HG03432 (cell line): ENCODE data around the gene RBM14.
"Not testable (repeated sequence)": the region's sequence is repeated elsewhere in the genome, so short reads cannot be mapped to it uniquely, and the experiment has no call there.

Experiments
- ATAC-seq: cut with Tn5 transposase; IDR thresholded peaks from one replicate; pipeline ENCODE4 v1.9.1; 2021; ENCODE audit warnings: mild to moderate bottlenecking, moderate library complexity; ENCODE audit not compliant: unreplicated experiment

Gene RBM14, protein sequence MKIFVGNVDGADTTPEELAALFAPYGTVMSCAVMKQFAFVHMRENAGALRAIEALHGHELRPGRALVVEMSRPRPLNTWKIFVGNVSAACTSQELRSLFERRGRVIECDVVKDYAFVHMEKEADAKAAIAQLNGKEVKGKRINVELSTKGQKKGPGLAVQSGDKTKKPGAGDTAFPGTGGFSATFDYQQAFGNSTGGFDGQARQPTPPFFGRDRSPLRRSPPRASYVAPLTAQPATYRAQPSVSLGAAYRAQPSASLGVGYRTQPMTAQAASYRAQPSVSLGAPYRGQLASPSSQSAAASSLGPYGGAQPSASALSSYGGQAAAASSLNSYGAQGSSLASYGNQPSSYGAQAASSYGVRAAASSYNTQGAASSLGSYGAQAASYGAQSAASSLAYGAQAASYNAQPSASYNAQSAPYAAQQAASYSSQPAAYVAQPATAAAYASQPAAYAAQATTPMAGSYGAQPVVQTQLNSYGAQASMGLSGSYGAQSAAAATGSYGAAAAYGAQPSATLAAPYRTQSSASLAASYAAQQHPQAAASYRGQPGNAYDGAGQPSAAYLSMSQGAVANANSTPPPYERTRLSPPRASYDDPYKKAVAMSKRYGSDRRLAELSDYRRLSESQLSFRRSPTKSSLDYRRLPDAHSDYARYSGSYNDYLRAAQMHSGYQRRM

DNA sequence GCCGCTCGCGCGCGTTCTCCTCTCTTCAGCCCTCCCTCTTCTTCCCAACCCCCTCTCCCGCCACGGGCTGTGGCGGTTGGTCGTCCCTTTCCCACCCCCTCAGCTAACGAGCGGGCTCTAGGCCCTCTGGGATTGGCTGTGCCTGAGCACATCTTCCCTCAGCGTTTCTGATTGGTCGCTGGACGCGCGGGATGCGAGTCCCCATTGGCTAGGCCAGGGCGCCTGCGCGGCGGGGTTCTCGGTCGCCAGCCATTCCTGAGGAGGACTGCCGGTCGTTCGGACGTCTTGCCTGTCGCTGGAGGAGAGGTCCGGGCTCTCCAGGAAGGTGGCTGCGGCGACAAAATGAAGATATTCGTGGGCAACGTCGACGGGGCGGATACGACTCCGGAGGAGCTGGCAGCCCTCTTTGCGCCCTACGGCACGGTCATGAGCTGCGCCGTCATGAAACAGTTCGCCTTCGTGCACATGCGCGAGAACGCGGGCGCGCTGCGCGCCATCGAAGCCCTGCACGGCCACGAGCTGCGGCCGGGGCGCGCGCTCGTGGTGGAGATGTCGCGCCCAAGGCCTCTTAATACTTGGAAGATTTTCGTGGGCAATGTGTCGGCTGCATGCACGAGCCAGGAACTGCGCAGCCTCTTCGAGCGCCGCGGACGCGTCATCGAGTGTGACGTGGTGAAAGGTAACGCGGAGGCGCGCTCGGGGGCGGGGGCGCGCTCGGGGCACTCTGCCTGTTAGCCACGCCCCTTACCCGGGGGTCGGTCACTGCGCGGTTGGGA is at the start of gene RBM14:
Gene RBM14, plus strand, starts transcription at position 252 of the 776 bp plus-strand sequence. Its CDS starts 91 bp downstream, at position 343.
- ATAC-seq = peak; percentile 90

DNA sequence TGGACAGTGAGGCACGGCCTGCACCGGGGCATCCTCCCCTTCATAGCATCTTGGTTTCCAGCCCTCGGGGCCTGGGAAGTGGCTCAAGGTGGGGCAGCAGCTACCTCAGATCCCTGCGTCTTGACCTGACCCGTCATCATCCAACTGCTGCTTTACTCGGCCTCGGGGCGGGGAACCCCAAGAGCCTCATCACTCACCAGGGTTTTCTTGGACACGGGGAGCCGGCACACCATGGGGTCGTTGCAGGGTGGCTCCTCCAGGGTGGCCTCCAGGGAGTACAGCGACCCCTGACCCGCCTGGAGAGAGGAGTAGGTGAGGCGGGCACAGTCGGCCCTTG is 48.7 kb upstream of the RBM14 start:
- no peak for ATAC-seq

DNA sequence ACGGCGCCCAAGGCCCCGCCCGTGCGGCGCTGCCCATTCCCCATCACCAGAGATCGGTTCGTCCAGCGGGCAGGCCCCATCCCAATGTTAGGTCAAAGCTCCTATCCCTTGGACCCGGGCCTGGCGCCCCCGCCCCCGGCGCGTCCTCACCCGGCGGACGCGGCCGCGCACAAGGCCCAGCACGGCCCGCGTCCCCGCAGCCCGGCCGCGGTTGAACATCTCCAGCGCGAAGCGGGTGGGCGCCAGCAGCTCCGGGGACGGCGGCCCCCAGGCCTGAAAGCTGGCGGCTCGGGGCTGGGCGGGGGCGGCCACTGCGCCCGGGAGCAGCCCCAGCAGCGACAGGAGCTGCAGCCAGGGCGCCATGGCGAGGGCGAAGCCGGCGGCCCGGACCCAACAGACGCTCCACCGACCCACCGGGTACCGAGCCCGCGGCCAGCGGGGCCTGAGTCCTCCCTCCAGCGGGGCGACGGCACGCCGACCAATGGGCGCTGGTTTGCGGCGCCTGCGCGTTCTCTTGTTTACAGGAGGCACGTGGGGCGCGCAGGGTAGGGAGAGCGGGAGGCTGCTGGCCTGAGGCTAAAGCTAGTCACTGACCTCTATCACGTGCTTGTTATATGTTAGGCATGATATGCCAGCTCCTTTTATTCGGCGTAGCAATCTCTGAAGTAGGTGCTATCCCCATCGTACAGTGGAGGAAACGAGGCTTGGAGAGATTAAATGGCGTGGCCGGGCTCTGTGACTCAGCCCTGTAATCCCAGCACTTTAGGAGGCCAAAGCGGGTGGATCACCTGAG is 48.1 kb upstream of the RBM14 start, which contains the start of gene CTSF:
Gene CTSF, minus strand, starts transcription at position 483 of the 793 bp plus-strand sequence. Its CDS starts 120 bp downstream, at position 363.
- ATAC-seq = no peak

DNA sequence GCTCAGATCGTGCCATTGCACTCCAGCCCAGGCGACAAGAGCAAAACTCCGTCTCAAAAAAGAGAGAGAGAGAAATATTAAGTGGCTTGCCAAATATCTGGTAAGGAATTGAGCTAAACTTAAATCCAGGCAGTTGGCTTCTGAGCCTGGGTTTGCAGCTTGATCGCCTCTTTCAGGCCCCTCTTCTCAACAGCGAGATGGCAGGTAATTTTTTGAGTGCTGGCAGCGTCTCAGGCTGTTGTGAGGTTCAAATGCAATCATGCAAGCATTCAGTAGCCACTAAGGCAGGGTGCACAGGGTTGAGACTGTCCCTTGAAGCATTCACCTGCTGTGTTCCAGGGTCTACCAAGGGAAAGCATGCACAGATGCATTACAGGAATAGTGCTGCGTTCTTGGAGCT is 47.4 kb upstream of the RBM14 start:
- ATAC-seq = no peak

DNA sequence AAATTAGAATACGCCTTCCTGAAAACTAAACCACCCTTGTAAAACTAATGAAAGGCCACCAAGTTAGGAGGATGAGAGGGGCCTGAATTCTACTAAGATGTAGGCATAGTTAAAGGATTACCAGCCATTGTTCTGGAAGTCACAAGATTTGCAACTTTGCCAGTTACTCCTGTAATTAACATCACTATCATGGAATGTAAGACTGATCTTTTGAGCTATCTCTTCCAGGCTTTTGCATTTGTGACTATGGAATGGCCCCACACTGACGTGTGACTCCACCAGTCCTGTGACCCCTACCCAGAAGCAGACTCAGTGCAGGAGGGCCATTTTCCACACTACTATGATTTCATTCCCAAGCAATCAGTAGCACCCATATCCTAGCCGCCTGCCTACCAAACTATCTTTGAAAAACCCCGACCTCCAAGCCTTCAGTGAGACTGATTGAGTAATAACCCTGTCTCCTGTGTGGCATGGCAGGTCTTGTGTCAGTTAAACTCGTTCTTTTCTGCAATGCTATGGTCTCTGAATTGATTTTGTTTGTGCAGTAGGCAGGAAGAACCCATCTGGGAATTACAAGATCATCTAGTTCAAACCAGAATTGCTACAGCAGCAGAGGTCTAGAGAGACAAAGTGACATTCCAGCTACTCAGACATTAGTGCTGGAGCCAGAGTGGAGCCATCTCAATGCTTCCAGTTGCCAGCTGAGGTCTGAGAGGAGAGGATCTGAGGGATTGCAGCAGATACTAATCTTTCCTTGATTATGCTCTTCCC is 46.2 kb upstream of the RBM14 start:
- no peak for ATAC-seq

DNA sequence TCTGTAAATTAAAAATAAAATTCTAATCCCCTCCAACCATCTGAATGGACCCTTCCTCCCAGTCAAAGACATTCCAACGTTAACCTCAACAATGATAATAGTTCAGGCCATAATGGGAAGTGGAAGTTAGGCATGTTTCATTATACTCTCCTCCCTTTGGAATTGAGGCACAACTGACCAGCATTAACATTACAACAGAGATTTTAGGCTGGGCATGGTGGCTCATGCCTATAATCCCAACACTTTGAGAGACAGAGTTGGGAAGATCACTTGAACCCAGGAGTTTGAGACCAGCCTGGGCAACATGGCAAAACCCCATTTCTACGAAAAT is 45.6 kb upstream of the RBM14 start:
- no peak for ATAC-seq

DNA sequence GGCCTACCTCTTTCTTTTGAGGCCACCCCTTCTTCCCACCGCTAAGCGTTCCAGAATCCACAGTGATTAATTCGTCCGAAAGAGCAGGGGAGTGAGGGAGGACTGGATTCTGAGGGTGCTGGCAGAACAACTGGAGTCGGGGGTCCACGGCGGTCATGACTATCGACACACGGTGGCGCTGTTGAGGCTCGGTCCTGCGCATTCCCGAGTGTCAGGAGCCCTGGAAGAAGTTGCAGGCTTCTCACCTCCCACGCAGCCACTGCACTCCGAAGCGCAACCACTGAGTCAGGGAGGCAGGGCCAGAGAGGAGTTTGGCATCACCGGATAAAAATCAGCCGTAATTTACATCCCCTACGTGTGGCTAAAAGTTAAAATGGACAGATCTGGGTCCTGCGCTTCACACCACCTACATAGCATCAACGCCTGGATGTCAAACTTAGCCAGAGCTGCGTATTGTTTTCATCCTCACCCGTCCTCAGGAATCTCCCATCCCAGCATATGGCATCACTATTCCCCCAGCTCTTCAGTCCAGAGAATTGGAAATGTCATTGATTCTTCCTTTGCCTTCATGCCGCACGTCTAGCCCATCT is 37.3 kb upstream of the RBM14 start:
- no peak for ATAC-seq

DNA sequence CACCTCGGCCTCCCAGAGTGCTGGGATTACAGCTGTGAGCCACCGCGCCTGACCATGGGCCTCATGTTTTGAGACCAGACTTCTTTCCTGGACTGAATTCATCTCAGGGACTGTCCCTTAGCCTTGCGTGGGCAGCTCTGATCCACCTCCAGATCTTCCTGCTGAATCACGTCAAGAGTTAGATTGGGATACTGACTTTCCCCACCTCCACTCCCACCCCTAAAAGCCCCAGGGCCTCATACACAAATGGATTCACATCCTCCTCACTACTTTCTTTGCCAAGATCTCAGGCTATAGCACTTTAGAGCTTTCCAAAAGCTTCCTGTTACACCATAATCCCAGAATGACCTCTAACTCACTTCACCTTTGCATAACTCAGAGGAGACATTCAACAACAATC is 35.6 kb upstream of the RBM14 start:
- ATAC-seq = no peak

DNA sequence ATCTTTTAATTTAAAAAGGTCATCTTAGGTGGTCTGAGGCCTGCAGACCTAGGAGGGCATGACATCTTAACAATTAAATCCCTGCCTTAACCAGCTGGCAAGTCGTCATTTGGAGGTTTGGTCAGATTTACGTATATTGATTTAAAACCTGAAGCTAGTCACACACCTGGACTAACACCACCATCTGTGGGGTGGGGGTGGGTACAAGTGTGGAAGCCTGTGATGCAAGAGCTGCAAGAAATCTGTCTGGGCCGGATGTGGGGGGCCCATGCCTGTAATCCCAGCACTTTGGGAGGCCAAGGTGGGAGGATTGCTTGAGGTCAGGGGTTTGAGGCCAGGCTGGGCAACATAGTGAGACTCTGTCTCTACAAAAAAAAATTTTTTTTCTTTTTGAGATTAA is 35.2 kb upstream of the RBM14 start:
- no peak for ATAC-seq

DNA sequence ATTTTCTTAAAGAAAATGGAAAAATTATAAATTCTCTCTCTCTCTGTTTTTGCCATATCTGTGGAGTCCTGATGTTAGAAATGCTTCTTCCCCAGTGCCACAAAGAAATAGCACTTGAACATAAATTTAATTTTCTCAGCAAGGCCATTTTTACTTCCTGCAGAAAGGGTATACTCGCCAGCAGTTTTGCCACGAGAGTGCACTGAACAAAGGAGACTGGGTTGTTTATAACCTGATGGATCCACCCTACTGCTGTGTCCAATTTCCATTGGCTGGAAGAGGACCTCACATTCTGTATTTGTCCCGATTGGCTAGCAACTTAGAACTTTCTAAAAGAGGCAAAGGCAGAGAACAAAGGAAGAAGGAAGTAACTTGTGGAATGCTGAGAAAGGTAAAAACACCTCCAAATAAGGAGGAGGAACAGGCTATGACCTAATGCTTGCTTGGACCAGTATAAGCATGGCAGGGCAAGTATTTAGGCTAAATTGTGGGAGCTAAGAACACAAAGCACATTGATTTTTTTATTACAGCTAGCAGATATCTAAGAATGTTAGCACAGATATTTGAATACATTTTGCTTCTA is 33.8 kb upstream of the RBM14 start:
- not testable (repeated sequence) for ATAC-seq

DNA sequence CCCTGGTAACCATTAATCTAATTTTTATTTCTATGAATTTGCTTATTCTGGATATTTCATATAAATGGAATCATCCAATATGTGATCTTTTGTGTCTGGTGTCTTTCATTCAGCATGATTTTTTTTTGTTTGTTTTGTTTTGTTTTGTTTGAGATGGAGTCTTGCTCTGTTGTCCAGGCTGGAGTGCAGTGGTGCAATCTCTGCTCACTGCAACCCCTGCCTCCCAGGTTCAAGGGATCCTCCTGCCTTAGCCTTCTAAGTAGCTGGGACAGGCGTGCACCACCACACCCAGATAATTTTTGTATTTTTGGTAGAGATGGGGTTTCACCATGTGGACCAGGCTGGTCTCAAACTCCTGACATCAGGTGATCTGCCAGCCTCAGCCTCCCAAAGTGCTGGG is 31.0 kb upstream of the RBM14 start:
- not testable (repeated sequence) for ATAC-seq

DNA sequence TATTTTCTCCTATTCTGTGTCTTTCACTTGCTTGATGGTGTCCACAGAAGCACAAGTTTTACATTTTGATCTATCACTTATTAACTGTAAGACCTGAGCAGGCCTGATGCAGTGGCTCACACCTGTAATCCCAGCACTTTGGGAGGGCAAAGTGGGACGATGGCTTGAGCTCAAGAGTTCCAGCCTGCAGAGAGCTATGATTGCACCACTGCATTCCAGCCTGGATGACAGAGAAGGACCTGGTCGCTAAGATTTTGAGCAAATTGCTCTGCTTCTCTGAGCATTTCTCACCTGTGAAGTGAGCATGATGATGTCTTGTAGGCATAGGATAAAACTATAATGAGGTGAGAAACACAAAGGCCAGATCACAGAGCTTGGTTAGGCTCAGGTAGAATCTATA is 30.3 kb upstream of the RBM14 start:
- no peak for ATAC-seq

DNA sequence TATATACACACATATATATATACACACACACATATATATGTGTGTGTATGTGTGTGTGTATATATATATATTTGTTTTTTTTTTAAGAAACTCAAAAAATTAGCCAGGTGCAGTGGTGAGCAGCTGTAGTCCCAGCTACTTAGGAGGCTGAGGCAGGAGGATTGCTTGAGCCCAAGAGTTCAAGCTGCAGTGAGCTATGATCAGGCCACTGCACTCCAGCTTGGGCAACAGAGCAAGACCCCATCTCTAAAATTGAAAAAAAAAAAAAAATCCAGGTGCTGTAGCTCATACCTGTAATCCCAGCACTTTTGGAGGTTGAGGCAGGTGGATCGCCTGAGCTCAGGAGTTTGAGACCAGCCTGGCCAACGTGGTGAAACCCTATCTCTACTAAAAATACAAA is 27.1 kb upstream of the RBM14 start:
- ATAC-seq = not testable (repeated sequence)

DNA sequence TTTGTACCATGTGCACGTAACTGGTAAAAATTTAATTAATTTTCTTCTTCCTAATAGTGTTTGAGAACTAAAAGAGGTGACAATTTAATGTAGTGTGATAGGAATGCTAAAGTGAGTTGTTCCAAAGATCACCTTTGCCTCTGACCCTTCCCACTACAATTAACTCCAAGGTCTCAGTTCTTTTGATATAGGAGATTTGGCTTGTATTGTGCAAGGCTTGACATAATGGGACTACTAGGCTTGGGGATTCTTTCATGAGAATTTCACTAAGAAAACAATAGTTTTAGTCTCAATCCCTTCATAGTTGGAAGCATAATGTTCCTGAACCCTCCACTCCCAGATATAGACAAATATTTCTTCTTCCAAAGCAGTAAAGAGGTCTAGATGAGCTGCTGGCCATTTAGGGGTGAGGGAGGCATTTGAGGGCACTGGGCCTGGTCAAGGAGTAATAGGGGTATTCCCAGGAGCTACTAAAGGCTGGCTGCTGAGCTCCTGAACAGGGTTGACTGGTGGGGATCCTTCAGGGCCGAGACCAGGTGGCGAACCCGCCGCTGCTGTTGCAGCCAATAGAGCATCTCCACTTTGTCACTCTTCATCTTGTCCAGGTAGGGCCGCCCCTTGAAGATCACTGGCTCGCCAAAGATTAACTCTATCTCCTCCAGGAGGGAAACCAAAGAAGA is 26.3 kb upstream of the RBM14 start:
- no peak for ATAC-seq

DNA sequence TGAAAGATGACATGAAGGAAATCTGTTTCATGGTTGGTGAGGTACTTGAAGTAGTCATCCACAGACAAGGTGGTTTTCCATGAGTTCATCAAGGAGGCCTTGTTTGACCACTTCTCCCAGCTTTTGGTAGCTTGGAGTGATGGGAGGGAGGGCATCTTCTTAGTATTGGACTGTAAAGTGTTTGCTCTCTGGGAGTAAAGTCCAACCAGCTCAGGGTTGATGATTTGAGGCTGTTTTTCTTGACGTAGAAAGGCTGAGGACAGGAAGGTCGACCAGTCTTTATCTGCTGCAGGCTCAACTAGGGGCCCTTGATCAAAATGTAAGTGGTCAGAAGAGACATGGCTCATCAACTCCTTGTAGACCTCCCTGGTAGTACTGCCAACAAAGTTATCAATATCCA is 25.3 kb upstream of the RBM14 start:
- no peak for ATAC-seq

DNA sequence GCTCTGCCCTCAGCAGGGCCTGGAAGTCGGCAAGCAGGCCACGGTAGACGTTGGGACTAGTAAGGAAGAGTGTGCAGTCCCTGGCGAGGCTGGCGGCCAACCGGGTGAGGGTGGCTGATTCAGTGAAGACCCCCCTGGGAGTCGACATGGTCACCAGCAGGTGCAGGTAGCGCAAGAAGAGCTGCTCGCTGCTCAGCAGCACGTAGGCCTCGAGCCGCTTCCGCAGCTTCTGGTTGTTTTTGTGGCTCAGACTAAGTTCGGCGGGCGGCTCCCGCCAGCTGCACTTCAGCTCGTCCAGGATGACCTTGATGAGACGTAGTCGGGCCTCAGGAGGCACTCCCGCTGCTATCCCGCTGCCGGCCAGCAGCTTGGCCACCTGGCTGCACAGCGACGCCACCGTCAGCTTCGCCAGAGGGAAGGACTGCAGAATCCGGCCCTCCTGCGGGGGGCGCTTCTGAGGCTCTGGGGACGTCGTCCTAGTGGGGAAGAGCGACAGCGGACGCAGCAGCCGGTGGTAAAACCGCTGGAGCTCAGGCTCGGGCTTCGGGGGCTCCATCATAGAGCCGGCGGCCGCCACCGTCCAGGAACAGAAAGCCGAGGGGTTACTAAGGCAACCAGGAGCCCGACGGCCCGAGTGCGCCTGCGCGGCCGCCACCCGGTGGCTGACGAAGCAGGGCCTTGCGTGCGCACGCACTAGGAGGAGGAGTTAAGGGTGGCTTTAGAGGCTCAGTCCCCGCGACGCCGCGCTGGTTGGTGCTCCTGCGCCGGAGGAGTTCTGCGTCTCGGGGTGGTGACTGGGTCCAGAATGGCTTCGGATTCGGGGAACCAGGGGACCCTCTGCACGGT is 23.8 kb upstream of the RBM14 start, which contains the start of the genes CCDC87 and CCS:
Gene CCDC87, minus strand, starts transcription at position 607 of the 846 bp plus-strand sequence. Its CDS starts 48 bp downstream, at position 559.
Gene CCS, plus strand, starts transcription at position 729 of the 846 bp plus-strand sequence. Its CDS starts 77 bp downstream, at position 806.
- ATAC-seq = peak; percentile 92

DNA sequence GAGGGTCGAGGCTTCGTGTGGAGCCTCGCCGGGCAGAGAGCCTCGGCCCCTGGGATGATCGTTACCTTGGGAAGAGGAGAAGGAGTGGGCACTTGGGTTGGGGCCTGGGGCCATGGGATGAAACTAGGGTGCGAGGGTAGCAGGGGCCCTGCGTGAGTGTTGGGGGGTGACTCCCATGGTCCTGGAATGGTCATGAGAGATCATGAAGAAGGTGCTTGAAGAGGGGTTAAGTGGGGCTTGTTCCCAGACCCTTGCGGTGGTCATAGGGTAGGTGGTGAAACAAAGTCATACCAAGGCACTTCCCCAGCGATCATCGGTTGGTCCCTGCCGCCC is 23.2 kb upstream of the RBM14 start:
- peak; percentile 26 for ATAC-seq

DNA sequence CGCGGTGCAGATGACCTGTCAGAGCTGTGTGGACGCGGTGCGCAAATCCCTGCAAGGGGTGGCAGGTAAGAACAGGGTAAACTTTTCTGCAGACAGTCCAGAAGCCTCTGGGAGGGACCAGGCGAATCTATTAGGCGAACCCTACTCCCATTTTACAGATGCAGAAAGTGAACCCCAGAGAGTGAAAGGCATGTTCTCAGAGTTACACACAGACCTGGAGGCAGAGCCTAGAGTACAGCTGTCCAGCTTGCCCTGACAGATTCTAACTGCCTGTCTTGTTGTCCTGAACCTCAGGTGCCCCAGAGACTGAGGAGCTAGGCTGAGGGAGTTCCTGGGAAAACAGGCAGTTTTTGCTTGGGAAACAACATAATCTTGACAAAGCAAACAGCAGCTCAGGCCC is 22.8 kb upstream of the RBM14 start:
- ATAC-seq = no peak
